ENCODE data around the gene TENM4.
"Not testable (repeated sequence)": the region's sequence is repeated elsewhere in the genome, so short reads cannot be mapped to it uniquely, and the experiment has no call there.

TENM4 gene

GRCh38 chr11:79236541-79236971, 204.3 kb downstream of the TENM4 start:
- Histone ChIP-seq H3K27ac (peak overlapping the region in 12 of 21 experiments; percentile 9 to 76 (median 50)), H3K4me3 (no peak overlapping the region)

GRCh38 chr11:79235696-79236095, 205.1 kb downstream of the TENM4 start:
- no peak overlapping the region for H3K4me3 ChIP-seq
- H3K27ac ChIP-seq: peak overlapping the region in 1 of 21 experiments; percentile 46

GRCh38 chr11:79232346-79232745, 208.5 kb downstream of the TENM4 start:
- no peak overlapping the region for H3K27ac ChIP-seq

GRCh38 chr11:79229047-79229446, 211.8 kb downstream of the TENM4 start:
- H3K4me3 ChIP-seq: no peak overlapping the region
- peak overlapping the region in 1 of 21 experiments; percentile 13 for H3K27ac ChIP-seq

More at GRCh38 chr11:79232346-79232745, 208.5 kb downstream of the TENM4 start:
- no peak overlapping the region for H3K4me3 ChIP-seq

- no peak overlapping the region for H3K4me3 ChIP-seq
These were observed 212.8 kb downstream of the TENM4 start for GRCh38 chr11:79227767-79228755.

GRCh38 chr11:79227308-79227707, 213.5 kb downstream of the TENM4 start:
- no peak overlapping the region for H3K27ac ChIP-seq
- H3K4me3 ChIP-seq: no peak overlapping the region

More at GRCh38 chr11:79227767-79228755, 212.8 kb downstream of the TENM4 start:
- H3K27ac ChIP-seq: no peak overlapping the region

- no peak overlapping the region for H3K4me3 ChIP-seq
- no peak overlapping the region for H3K27ac ChIP-seq
These were observed 214.7 kb downstream of the TENM4 start for GRCh38 chr11:79226126-79226525.

GRCh38 chr11:79222163-79222562, 218.7 kb downstream of the TENM4 start:
- H3K4me3 ChIP-seq, H3K27ac ChIP-seq: not testable (repeated sequence)

- H3K4me3 ChIP-seq: no peak overlapping the region
- no peak overlapping the region for H3K27ac ChIP-seq
These were observed 219.2 kb downstream of the TENM4 start for GRCh38 chr11:79221444-79222130.

GRCh38 chr11:79220171-79220570, 220.7 kb downstream of the TENM4 start:
- Histone ChIP-seq H3K4me3 (no peak overlapping the region), H3K27ac (no peak overlapping the region)

GRCh38 chr11:79219186-79220045, 221.4 kb downstream of the TENM4 start:
- no peak overlapping the region for H3K4me3 ChIP-seq
- no peak overlapping the region for H3K27ac ChIP-seq

- no peak overlapping the region for H3K27ac ChIP-seq
These were observed 228.1 kb downstream of the TENM4 start for GRCh38 chr11:79212741-79213190.

GRCh38 chr11:79209540-79210266, 231.1 kb downstream of the TENM4 start:
- Histone ChIP-seq H3K4me3 (no peak overlapping the region), H3K27ac (no peak overlapping the region)

More at GRCh38 chr11:79212741-79213190, 228.1 kb downstream of the TENM4 start:
- H3K4me3 ChIP-seq: no peak overlapping the region

- Histone ChIP-seq H3K4me3 (no peak overlapping the region), H3K27ac (no peak overlapping the region)
These were observed 232.7 kb downstream of the TENM4 start for GRCh38 chr11:79208126-79208525.

GRCh38 chr11:79206951-79207350, 233.9 kb downstream of the TENM4 start:
- H3K4me3 ChIP-seq: no peak overlapping the region
- H3K27ac ChIP-seq: no peak overlapping the region

GRCh38 chr11:79205786-79206185, 235.0 kb downstream of the TENM4 start:
- H3K27ac ChIP-seq: no peak overlapping the region
- H3K4me3 ChIP-seq: no peak overlapping the region

GRCh38 chr11:79201677-79202347, 239.0 kb downstream of the TENM4 start:
- Histone ChIP-seq H3K4me3 (no peak overlapping the region), H3K27ac (no peak overlapping the region)

GRCh38 chr11:79200398-79201070, 240.3 kb downstream of the TENM4 start:
- H3K27ac ChIP-seq: no peak overlapping the region
- H3K4me3 ChIP-seq: no peak overlapping the region

Measured in skin epidermis (tissue), 12 donors.